Stimulated activated CD4-positive, alpha-beta T cell treated with anti-CD3 and anti-CD28 coated beads, TNF-alpha, amount 100 ng/mL, for 24 hours (primary cell): ENCODE results near the gene TMEM250.

Experiments used
- DNase-seq, 3 experiments: peaks; one replicate each; pipeline ENCODE4 v3.0.0-alpha.2; 2020; ENCODE audit warnings: low read depth in 3 of 3

TMEM250 gene

DNA sequence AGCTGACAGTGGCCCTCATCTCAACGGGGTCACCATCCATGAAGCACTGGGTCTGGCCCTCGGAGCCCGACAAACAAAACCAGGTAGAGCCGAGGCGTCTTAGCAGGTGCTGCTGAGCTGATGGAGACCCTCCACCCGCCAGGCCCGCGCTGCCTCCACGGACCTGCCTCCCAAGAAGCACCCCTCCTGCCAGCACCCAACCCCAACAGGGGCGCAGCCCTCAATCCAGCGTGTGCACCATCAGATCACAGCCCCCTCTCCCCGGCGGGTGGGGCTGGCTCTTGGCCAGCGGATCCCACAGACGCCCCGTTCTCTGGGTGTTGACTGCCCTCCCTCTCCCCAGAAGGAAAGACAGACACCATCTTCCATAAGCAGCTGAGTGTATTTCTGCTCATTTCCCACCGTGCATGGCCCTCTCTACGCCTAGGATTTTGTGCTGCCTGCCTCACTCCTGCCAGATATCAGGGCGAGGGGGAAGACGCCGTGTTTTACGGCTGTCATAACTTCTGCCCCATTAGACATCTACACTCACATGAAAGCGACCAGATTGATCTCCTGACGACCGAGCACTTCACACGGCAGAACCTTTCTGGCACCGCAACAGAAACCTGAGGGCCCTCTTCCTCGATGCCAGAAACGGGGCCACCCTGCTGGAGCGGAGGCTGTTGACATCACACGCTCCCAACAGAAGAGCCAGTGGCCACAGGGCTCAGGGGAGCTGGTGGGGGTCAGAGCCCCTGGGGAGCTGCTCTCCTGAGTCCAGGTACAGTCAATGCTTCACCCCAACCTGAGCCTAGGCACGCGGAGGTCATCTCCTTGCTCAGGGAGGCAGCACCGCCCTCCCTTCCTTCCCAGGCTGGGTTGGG lies 35.9 kb downstream of the TMEM250 start:
- no peak for DNase-seq

DNA sequence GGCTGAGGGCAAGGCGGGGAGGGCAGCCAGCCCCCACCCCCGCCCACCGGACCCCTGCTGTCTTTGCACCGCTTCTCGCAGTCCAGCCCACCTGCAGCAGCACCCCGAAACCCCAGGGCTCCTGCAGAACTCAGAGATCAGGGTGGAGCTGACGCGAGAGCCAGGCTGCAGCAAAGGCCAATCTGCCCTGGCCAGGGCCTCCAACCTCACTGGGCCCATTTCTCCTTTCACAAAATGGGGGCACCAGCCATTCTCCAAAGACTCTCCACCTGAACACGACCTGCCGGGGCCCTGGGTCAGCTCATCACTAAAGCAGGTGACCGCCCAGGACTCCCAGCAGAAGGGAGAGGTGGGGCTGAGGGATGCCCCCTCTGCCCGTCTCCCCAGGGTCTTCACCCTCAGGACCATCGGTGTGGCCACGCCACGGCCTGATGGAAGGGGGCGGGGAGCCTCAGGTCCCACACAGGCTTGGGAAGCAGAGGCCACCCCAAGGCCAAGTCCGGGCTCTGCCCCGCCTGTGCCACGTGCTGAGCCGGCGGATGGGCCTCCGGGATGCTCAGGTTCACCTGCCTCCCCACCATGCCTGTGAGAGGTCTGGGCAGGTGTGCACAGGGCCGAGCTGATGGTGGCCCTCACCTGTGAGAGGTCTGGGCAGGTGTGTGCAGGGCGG lies 36.7 kb downstream of the TMEM250 start:
- DNase-seq = no peak

DNA sequence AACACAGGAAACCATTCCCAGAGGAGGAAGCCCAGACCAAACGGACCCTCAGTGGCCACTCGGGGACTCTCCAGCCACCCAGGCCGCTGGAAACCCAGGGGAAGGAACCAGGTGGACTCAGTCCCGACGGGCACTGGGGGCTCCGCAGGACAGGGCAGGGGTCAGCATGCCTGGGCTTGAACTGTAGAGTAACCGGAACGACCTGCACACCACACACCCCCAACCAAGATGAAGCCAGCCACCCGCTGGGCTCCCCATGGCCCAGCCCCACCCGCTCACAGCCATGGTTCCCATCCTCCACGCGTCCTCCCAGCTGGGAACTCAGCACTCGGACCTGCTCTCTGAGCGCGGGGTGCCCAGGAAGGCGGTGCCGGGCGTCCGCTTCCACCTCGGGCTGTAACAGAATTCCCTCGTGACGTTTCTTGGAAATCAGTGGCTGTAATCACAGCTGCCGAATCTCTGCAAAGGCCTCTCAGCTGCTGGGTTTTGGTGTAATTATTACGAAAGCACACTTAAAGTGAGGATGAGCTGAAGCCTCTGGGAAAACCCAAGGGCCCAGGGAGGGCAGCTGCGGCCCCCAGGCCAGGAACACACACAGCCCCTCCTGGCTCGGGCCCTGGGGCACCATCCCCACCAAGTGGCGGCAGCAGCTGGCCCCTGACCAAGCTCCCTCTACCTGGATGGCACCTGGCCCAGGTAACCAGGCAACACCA lies 37.4 kb downstream of the TMEM250 start:
- no peak for DNase-seq

DNA sequence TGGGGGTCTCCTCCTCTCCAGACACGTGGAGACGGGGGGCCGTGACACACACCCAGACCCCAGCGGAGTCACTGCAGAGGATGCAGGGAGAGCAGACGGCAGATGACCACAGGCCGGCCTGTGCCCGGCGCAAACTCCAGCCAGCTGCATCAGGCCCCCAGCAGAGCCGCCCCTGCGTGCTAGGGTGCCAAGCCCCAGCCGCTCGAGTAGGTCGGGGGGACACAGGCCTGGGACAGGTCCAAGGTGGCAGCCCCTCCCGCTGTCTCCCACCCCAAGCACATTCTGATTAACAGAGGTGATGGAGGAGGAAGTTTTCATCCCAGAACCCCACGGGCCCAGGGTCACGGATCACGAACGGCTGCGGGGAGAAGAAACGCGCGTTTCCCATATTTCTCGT lies 38.0 kb downstream of the TMEM250 start:
- no peak for DNase-seq

DNA sequence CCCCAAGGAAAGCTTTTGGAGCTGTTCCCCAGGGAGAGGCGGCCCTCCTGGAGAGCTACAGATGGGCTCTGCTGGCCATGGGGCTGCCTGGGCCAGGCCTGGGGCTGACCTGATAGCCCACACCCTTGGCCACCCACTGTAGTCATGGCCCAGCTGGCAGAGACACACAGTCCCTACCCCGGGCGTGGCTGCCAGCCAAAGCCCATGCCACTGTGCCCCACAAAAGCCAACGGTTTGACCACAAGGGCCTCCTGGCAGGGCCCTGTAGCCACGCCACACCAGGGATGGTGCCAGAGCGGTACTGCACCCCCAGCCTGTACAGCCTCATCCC lies 38.8 kb downstream of the TMEM250 start:
- DNase-seq = no peak

DNA sequence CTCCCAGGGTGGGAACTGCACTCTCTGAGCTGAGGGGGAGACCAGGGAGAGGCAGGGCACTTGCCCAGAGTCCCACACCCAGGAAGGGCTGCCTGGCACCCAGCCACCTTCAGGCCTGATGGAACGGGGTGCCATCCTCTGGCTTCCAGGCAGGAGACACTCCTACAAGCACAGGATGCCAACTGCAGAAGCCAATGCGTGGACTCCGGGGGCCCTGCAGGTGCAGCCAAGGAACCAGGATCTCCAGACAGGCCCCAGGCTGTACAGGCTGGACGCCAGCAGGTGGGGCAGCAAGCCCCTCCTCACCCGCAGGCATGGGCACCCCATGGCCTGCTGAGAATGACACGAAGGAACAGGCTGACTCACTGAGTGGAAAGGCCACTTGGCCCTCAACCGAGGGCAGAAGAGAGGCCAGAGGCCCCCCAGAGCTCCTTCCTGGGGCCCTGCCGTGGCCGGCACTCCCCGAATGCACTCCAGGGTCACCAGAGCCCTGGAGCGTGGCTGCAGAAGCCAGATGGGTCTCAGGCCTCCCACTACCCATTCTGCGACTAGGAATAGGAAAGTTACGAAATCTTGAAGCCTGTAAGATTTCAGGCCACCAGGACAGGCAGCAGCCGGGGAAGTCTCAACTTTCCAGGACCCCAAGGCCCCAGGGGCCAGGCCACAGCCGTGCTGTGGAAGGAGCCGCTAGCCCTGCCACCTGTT lies 39.3 kb downstream of the TMEM250 start:
- no peak for DNase-seq

DNA sequence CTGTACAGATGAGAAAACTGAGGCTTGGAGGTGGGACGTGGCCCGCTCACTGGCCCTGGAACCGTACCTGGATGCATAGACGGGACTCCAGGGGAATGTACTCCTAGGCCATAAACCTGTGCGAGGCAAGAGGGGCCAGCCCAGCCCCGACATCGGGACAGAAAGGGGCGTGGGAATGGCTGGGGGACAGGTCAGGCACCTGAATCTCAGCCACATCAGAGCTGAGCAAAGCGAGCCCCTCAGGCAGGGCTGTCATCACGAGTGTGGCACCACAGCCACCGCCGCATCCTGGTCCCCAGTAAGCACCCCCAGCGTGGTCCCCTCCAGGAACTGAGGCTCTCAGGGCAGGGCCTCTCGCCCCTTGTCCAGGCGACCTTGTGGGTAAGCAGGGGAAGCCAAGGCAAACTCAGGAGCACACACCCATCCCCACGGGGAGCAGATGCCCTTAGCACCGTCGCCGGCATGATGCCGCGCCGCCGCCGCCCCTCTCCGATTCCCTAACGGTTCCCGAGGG lies 40.1 kb downstream of the TMEM250 start:
- DNase-seq = no peak

DNA sequence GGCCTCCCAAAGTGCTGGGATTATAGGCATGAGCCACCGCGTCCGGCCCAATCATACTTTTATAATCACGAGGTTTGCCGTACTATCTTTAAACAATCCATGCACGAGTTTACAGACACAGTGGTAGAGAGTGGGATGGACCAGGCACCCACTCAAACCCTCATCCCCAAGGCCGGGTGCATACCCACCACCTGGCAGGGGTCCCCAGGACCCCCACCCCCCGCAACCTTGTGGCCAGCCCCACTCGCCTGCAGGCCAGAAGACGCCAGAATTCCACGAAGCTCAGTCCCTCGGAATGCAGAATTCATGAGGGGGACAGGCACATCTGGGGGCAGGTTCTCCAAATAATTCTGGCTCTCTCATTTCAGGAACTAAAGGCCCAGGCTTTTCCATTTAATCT lies 40.7 kb downstream of the TMEM250 start:
- DNase-seq = no peak

DNA sequence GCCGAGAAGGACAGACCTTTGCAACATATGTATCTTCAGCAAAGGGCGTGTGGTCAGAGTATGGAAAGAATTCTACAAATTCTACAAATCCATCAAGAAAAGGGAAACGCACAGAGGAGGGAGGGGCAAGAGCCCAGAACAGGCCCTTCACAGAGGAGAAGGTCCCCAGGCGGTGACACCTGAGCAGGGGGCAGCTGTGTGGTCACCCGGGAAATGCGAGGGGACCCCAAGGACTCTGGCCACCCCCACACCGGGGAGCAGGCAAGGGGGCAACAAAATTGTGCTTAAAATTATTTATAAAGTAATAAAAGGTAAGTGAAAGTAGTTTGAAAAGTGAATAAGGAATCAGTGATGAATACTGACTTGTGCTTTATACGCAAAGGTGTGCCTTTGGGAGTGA lies 41.2 kb downstream of the TMEM250 start:
- DNase-seq = no peak

DNA sequence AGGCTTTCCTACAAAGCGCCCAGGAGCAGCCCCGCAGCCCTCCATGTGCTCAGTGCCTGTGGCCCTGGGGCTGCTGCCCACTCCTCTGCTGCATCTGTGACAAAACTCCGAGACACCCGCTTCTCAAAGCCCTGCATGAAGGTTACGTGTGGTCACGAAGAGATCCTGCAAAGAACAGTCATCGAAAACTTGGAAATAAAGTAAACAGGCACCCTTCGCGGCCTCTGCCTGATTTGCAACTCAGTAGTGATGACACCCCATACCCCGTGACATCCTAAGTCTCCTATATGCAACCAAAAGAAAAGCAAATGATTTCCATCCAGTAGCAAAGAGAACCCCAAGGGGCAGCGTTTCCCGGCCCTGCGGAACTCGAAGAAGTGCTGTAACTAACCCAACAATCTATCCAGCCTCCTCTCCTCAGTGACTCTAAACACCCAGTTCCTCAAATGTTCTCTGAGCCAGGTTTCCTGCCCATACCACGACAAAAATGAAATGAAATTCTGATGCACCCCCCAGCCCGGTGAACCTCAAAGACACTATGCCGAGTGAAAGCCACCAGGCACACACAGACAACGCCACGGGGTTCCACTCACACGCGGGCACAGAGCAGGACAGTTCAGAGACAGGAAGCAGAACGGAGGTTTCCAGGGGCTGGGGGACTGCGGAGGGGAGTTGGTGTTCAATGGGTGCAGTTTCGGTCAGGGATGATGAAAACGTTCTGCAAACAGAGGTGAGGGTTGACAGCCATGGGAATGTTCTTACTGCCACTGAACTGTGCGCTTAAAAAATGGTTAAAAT lies 42.6 kb downstream of the TMEM250 start:
- DNase-seq = no peak

DNA sequence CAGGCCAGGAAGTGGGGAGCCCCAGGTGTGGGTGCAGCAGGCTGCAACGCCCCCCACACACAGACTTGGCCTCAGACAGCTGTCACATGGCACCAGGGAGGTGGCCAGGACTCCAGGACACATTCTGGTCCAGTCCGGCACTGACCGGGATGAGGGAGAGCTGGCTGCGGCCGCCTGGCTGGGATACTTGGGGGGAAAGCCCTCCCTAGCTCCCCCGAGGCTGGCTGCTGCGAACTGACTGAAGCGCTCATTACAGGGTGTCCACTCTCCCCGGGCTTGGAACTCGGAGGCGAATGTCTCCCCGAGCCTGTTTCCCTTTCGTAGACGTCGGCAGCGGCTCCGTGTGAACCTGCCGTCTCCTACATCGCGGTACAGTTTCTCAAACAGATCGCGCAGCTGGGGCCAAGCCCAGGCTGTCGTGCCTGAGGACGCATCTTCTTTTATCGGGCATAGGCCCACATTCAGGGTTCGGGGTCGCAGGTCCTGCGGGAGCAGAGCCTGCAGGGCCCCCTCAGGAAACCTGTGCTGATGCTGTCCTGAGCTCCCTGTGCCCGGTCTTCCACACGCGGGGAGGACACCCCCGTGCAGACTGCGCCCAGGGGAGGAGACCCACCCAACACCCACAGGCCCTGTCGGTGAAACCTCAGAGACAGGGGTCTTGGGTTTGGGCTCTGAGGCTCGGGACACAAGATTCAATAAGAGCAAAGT lies 43.4 kb downstream of the TMEM250 start:
- DNase-seq = no peak

DNA sequence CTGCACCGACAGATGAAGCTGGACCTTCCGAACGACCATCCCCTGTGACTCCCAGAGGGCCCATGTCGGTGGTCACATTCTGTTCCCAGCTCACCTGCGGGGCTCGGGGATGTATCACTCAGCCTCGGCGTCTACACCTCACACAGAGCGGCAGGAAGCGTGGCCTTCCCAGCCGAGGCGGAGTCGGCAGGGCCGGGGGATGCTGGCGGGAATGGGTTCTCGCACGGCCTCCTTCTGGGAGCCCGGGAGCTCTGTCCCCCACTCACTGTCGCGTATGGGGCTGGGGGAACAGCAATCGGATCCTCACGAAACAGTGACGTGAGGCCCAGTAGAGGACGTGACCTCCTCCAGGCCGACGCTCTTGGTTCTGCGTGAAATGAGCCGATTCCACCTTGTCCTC lies 44.0 kb downstream of the TMEM250 start:
- no peak for DNase-seq
